HG02763 (cell line): ENCODE results near the gene C1R.

ENCODE experiments used
- ATAC-seq: cut with Tn5 transposase; IDR thresholded peaks from one replicate; pipeline ENCODE4 v1.9.1; 2021; ENCODE audit warnings: mild to moderate bottlenecking, moderate library complexity; ENCODE audit not compliant: unreplicated experiment

The C1R gene

DNA sequence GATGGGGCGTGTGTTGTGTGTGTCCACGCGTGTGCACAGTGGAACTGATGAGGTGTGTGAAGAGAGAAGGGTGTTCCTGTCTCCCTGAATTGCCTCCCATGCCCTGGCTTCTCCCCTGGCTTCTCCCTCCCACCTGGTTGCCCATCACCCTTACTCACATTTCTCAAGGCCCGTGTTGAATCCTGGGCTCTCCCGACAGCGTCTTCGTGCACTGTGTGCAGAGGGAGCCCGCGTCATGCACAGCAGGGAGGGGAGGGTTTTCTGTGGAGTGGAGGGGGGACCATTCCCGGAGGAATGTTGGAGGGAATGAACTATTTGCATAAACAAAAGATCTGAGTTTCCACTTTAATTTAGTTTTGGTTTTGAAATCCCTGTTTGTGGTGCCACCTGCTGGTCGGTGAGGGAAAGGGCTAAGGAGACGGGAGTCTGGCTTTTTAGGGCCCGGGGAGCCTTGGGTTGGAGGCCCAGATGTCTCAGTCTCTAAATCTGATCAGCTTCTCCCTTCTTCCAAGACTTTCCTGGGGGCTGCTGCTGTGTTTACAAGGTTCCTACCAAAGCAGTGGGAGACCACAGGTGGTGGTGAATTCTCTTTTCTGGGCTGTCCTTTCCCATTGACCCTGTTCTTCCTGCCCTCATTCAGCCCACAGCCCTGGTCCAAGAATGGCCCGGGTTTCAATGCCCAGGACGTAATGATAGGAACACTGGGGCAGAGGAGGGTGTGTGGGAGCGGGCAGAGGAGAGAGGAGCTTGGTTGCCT is at the start of gene C1R:
Gene C1R, minus strand, starts transcription at position 217 of the 757 bp plus-strand sequence. Its CDS starts 57 bp downstream, at position 160.
- ATAC-seq: no peak

DNA sequence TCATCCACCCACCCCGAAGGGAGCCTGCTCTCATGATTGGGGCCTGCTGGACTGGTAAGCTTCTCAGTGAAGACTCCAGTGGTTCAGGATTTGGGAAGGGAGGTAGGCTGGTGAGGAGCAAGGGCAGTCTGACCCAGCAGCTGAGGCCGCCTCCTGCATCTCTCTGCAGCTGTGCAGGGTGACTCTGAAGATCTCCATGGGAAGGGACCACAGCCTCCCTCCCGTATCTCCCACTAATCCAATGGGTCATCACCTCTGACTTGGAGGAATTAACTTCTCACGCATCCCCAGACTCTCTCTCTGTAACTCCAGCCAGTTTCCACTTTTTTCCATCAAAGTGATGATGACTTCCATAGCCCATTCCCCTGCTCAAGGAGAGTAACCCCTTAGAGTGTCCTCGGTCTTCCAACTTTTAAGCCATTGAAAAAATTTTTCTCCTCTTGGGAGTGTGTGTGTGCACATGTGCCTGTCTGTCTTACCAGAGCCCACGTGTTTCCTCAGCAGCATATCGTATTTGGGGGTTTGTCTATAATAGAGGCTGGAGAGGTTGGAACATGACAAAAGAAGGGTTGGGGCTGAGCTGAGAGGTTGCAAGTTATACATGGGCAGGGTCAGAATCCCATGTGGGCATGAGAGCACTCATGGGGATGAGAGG is 49.2 kb upstream of the C1R start:
- ATAC-seq: no peak

DNA sequence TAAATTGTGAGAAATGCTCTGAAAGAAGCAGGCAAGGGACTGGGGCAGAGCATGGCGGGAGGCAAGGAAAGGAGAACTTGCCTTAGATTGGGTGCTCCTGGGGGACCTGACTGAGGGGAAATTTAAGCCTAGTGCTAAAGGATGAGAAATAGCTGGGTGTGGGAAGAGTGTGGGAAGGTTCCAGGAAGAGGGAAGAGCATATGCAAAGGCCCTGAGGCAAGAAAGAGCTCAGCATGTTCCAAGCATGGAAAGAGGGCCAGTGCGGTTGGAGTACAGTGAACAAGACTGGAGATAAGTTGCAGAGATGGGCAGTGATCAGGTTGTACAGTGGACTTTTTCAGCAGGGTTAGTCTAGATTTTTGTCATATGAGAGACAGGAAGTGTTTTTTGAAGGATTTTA is 47.0 kb upstream of the C1R start:
- ATAC-seq: no peak

GRCh38 chr12:7137908-7138307 is 45.7 kb upstream of the C1R start:
- ATAC-seq: no peak

DNA sequence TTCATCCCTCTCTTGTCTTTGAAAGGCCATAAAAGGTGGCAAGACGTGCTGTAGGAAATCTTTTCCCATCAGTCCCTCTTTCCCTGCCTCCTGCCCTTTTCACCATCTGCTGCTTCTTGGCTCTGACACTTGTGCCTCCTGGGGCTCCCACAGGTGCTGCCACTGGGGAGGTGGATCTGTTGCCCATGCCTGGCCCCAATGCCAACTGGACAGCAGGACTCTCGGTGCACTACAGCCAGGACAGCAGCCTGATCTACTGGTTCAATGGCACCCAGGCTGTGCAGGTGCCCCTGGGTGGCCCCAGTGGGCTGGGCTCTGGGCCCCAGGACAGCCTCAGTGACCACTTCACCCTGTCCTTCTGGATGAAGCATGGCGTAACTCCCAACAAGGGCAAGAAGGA is 44.4 kb upstream of the C1R start:
- no peak for ATAC-seq

GRCh38 chr12:7136071-7136470 is 43.8 kb upstream of the C1R start:
- ATAC-seq: no peak

GRCh38 chr12:7134396-7135166 is 42.3 kb upstream of the C1R start:
- no peak for ATAC-seq

- no peak for ATAC-seq
These were observed 39.2 kb upstream of the C1R start for GRCh38 chr12:7131502-7131866.

- no peak for ATAC-seq
These were observed 38.7 kb upstream of the C1R start for GRCh38 chr12:7130701-7131501.

GRCh38 chr12:7129872-7130691 is 37.8 kb upstream of the C1R start, which contains the start of gene CLSTN3:
TSS of gene CLSTN3 (plus strand) at chr12:7130371. CDS start at chr12:7130649, 278 bp downstream.
- peak; percentile 67 for ATAC-seq

- no peak for ATAC-seq
These were observed 37.1 kb upstream of the C1R start for GRCh38 chr12:7129287-7129871.

DNA sequence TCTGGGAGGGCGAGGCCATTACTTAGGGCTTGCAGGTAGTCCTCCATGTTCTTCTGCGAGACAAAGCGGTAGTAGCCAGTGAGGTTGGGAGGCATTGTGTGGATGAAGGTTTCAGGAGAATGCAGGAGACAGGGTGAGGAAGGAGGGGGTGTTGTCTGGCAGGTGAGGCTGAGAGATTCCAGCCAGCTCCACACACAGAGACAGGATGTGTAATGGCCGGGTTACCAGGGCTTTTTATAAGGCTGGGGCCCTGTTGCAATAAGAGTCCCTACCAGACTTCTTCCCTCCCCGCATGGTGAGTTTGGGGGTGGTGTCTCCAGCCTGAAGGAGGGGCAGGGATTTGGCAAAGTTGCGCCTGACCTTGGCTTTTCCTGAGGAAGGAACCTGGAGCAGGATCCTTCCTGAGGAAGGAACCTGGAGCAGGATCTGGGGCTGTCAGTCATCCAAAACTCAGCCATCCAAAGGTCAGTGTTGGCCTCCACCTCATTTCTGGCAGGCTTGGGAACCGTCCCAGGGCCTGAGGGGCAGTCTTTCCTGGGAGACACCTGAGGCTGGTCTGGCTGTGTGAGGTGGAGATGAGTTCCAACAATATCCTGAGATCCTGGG is 36.5 kb upstream of the C1R start, which contains the start of gene RBP5:
Gene RBP5, minus strand, starts transcription at position 209 of the 606 bp plus-strand sequence. Its CDS starts 114 bp downstream, at position 95.
- no peak for ATAC-seq

GRCh38 chr12:7127916-7128626 is 35.8 kb upstream of the C1R start:
- no peak for ATAC-seq

- ATAC-seq: no peak
These were observed 33.5 kb upstream of the C1R start for GRCh38 chr12:7125632-7126227.

DNA sequence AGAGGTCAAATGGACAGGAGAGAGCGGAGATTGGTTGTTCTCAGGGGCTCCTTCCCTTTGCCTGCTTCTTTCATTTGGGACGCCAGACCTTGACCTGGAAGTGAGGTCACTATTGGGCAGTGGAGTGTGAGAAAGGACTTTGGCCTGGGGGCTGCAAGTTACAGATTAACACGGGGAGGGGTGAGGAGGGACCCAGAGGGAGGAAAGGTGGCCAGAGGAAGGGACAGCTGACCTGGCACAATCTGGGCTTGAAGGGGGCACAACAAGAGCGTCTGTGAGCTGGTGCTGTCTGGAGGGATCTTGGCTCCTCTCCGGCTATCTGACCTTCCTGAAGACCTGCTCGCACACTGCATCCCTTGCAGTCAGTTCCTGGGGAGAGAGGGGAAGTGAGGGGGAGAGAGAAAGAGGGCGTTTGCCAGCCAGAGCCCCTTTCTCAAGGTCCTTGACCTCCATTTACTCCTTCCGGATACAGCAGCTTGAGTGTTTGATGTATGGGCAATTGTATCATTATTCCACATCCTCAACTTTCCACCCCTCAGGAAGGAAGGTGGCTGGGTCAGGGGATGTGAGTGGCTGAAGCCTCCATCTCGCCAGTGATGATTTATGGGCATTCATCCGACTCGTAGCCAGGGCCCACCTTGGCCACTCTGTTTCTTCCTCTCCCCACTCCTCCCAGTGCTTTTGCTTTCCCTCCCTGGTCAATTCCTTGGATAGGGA is 31.7 kb upstream of the C1R start:
- no peak for ATAC-seq

DNA sequence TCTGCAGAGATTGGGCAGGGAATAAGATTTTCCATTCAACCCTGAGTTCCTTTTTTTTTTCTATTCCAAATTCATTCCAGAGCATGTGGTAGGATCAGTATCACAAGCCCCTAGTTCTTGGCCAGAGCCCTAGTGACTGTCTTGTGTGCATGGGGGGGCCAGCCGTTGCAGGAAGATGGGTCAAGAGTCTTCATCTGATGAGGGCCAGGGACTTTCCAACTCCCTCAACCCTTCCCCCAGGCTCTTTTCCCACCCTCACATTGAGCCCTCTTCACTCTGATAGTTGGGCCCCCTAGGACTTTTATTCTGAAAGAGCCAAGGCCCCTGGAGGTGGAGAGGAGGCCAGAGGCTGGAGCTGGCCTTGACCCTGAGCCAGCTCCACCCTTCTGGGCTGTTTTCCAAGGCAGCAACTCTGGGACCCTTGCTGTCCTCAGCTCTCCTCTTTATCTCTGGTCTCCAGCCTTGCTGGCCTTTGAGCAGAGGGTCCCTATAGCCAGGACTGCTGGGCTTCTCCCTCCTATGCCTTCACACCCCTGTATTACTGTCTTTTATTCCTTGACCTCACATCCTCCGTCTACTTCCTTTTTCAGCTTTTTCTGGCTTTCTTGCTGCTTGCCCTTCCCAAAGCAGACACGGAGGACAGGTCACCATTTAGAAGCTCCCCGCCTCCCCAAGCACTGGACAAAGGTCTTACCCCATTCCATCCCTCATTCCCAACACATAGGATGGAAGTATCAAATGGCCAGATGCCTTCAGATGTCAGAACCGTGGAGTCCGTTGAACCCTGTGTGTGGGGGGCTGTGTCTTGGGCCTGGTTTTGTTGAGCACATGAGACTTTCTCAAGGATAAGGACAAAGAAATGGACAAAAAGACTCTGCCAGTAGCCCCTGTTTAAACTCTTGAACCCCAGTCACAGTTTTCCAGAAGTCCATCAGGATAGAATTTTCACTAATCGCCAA is 30.8 kb upstream of the C1R start:
- no peak for ATAC-seq
